GM13977 (cell line): ENCODE data around the gene VIPR2.

Experiments used
- DNase-seq: peaks from one replicate; pipeline ENCODE4 v3.0.0; 2012; ENCODE audit warnings: low spot score
- in situ Hi-C: fragments of 300-500 bp; cut with MboI; formaldehyde crosslinking; loops from one replicate; pipeline ENCODE4 v1.12.0; 2022; ENCODE audit warnings: low sequenced_read_pairs, low pct_unique_long_range_greater_than_20kb, mixed read lengths, inconsistent platforms; ENCODE audit not compliant: unreplicated experiment
- TF ChIP-seq, protein P1 (sequence below): IDR thresholded peaks from 2 replicates; pipeline ENCODE4 v1.5.1; 2012; ENCODE audit warnings: mild to moderate bottlenecking, control low read depth; ENCODE audit not compliant: insufficient read depth; ENCODE audit errors: extremely low read depth, missing control alignments

The VIPR2 gene

DNA sequence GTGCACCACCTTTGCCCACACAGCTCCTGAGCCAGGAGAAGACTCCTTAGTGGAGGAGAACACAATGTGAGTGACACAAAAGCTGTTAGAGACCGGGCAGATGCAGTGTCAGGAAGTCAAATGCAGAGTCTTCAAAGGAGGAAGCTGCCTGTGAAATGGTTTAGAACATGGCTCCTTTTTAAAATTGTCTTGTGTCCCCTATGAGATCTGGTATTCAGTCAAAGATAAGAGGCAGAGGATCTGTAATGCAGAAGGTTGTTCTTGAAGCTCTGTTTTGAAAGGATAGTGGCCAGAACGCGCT lies 133.0 kb downstream of the VIPR2 start:
- in situ Hi-C loops, result no loop called here
- DNase-seq, result no peak
- TF ChIP-seq, protein P1, sequence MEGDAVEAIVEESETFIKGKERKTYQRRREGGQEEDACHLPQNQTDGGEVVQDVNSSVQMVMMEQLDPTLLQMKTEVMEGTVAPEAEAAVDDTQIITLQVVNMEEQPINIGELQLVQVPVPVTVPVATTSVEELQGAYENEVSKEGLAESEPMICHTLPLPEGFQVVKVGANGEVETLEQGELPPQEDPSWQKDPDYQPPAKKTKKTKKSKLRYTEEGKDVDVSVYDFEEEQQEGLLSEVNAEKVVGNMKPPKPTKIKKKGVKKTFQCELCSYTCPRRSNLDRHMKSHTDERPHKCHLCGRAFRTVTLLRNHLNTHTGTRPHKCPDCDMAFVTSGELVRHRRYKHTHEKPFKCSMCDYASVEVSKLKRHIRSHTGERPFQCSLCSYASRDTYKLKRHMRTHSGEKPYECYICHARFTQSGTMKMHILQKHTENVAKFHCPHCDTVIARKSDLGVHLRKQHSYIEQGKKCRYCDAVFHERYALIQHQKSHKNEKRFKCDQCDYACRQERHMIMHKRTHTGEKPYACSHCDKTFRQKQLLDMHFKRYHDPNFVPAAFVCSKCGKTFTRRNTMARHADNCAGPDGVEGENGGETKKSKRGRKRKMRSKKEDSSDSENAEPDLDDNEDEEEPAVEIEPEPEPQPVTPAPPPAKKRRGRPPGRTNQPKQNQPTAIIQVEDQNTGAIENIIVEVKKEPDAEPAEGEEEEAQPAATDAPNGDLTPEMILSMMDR, result no peak

DNA sequence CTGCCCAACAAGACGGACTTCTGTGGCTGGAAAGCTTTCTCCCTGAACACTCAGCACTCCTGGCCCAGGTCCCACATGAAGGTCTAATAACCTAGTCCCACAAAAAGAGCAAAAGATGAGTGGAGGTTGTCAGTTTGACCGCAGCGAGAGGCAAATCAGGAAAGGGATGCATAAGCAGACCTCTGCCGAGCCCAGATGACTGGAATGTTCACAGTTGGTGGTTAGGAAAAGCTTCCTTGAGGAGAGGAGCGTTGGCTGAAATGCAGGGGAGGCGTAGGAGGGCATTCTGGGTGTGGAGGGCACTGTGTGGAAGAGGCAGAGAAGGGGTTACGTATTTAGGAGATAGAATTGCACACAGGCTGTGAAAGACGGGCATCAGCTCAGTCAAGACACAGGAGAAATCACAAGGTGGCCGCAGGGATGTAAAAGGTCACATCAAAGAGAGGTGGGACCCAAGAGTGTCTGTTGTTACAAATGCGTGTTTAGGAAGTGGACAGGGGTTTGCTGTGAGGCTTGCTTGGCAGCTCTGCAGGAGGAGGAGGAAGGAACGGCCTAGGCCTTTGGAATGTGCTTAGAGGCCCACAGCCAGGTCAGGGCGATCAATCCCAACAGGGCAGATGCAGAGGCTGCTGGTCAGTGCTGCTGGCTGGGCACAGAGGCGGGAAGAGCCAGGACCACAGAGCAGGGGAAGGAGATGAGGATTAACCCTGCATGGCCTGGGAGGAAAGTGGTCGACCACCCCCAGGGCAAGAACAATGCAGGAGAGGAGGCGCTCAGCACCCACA lies 133.5 kb downstream of the VIPR2 start:
- in situ Hi-C loops, result no loop called here
- TF ChIP-seq, protein P1, result no peak
- DNase-seq, result no peak

DNA sequence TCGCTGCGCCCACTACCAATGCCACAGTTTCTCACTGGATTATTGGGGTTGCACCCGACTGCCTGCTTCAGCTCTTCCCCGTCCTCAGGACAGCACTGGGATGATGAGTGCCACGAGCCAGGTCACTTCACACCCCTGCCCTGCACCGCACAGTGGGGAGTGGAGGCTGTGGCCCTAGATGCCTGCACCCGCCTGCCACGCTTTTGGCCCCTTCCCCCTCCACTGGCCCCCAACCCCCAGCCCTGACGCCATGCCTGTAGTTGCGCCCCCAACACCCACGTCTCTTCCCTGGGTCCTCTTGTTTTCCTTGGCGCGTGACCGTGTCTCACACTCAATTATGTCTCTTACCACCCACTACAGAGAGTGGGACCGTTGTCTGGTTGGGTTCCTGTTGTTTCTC lies 134.3 kb downstream of the VIPR2 start:
- in situ Hi-C loops, result no loop called here
- TF ChIP-seq, protein P1, result no peak
- DNase-seq, result no peak

DNA sequence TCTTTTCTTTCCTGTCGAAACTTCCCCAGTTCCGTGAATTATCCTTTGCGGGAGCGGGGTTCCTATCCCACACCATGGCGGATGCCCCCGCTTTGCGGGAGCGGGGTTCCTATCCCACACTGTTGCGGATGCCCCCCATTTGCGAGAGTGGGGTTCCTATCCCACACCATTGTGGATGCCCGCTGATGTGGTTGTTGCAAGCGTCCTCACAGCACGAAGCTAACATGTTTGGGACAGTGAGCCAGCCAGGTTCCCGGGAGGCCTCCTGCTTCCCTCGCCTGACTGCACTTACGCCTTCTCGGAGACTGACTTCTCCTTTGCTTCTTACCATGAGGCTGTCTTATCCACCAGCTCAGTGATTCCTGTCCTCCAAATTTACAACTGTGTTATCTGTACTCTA lies 134.7 kb downstream of the VIPR2 start:
- TF ChIP-seq, protein P1, result no peak
- in situ Hi-C loops, result no loop called here
- no peak for DNase-seq

DNA sequence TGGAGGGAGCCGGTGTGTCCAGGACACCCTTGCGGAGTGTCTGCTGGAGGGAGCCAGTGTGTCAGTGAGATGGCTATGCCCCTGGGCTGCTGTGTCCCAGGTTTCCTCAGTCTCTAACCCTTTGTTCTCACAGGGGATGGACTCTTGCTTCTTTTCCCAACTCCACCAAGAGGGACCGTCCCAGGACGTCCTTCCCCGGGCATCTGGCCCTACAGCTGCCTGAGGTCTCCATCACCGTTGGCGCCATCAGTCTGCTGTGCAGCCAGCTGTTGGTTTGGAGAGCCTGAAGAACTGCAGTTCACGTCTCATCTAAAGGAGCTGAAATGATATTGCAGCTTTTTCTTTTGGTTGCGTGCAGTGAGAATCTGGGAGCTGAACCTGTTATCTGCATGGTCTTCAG lies 136.2 kb downstream of the VIPR2 start:
- in situ Hi-C loops, result no loop called here
- TF ChIP-seq, protein P1, result no peak
- no peak for DNase-seq

DNA sequence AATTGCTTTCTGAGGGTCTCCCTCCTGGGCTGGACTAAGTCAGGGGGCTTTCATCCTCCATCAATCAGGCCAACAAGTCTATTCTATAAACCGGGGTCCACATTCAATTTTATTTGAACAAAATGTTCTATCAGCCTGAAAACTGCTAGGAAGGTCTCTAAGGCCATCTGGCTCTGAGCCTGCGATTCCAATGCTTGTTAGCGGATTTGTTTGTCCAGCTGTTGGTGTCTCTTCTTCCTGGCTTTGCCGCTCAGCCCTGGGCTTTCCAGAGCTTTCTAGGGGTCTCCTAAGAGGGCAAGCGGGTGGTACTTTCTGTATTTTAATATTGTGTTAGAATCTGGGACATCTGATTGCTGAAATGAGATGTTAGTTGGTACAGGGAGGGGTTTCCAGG lies 136.7 kb downstream of the VIPR2 start:
- TF ChIP-seq, protein P1, result no peak
- in situ Hi-C loops, result no loop called here
- DNase-seq, result no peak

DNA sequence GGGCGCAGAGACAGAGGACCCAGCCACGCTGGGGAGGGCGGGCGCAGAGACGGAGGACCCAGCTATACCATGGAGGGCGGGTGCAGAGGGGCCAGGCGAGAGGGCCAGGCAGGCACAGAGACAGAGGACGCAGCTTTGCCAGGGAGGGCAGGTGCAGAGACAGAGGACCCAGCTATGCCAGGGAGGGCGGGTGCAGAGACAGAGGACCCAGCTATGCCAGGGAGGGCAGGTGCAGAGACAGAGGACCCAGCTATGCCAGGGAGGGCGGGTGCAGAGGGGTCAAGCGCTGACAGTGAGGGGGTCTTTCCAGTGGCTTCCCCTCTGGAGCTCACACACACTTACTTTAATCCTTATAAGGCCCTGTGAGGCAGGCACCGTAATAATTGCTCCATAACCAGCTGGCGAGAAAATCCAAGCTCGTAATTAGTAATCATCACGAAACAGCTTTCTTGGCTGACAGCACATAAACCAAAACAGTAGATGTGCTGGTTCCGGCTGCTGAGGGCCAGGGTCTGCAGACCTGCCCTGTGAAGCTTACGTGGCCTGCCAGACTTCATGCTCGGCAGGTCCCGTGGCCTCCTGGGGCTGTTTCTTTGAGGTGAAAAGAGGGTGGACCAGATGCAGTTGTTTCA lies 137.2 kb downstream of the VIPR2 start:
- DNase-seq, result no peak
- TF ChIP-seq, protein P1, result no peak
- in situ Hi-C loops, result no loop called here
